IPS-20b (cell line): Measurements from ENCODE around the gene RAI14.
A peak's percentile ranks its signal among the peaks of the same experiment; 100 is the strongest.

ENCODE experiments used
- H3K27ac ChIP-seq: one replicate; pipeline ENCODE4 v1.5.1; 2013; ENCODE audit warnings: low read length
- H3K27me3 ChIP-seq: 2 replicates; pipeline ENCODE4 v1.6.1; 2013; ENCODE audit warnings: mild to moderate bottlenecking, low read length, inconsistent platforms; ENCODE audit not compliant: insufficient read depth
- H3K36me3 ChIP-seq: 2 replicates; pipeline ENCODE4 v1.6.1; 2013; ENCODE audit warnings: low read depth, mild to moderate bottlenecking, inconsistent platforms, low read length, moderate library complexity; ENCODE audit not compliant: insufficient read depth
- H3K4me1 ChIP-seq: 2 replicates; pipeline ENCODE4 v1.6.1; 2013; ENCODE audit warnings: mild to moderate bottlenecking, control low read depth, inconsistent platforms, low read length, moderate library complexity; ENCODE audit not compliant: insufficient read depth
- H3K4me3 ChIP-seq: 2 replicates; pipeline ENCODE4 v1.5.1; 2013; ENCODE audit warnings: mild to moderate bottlenecking, low read length, inconsistent platforms
- H3K9ac ChIP-seq: 2 replicates; pipeline ENCODE4 v1.6.1; 2013; ENCODE audit warnings: low read depth, mild to moderate bottlenecking, inconsistent platforms, low read length, moderate library complexity
- H3K9me3 ChIP-seq: 2 replicates; pipeline ENCODE4 v1.6.1; 2013; ENCODE audit warnings: mild to moderate bottlenecking, low read depth, low read length, inconsistent platforms; ENCODE audit not compliant: insufficient read depth

The RAI14 gene

GRCh38 chr5:34648840-34649158 is 7.3 kb upstream of the RAI14 start:
- H3K36me3 ChIP-seq, result no peaks in the 10 kb centered on the region
- no peak overlapping the region for H3K9ac ChIP-seq
- H3K27me3 ChIP-seq, result no peaks in the 10 kb centered on the region
- no peak overlapping the region for H3K27ac ChIP-seq
- H3K4me3 ChIP-seq, result no peak overlapping the region
- no peaks in the 10 kb centered on the region; the same call in 1 of the 2 replicates for H3K4me1 ChIP-seq
- peaks cover 14% of the 10 kb centered on the region for H3K9me3 ChIP-seq

GRCh38 chr5:34651791-34652190 is 4.3 kb upstream of the RAI14 start:
- Histone ChIP-seq H3K27me3 (no peaks in the 10 kb centered on the region), H3K27ac (no peak overlapping the region), H3K9me3 (peaks cover 4% of the 10 kb centered on the region), H3K4me1 (peaks cover 13% of the 10 kb centered on the region; the same call in 1 of the 2 replicates), H3K36me3 (no peaks in the 10 kb centered on the region), H3K9ac (no peak overlapping the region), H3K4me3 (no peak overlapping the region)

GRCh38 chr5:34652466-34652865 is 3.7 kb upstream of the RAI14 start:
- H3K9ac ChIP-seq, result no peak overlapping the region

GRCh38 chr5:34652914-34653313 is 3.2 kb upstream of the RAI14 start:
- Histone ChIP-seq H3K36me3 (no peaks in the 10 kb centered on the region), H3K9me3 (no peaks in the 10 kb centered on the region; the same call in 1 of the 2 replicates), H3K27ac (no peak overlapping the region), H3K4me3 (no peak overlapping the region), H3K4me1 (peaks cover 13% of the 10 kb centered on the region; the same call in 1 of the 2 replicates), H3K27me3 (no peaks in the 10 kb centered on the region), H3K9ac (no peak overlapping the region)

More at GRCh38 chr5:34652466-34652865, 3.7 kb upstream of the RAI14 start:
- no peak overlapping the region for H3K4me3 ChIP-seq
- no peak overlapping the region for H3K27ac ChIP-seq
- H3K9me3 ChIP-seq, result no peaks in the 10 kb centered on the region; the same call in 1 of the 2 replicates
- H3K36me3 ChIP-seq, result no peaks in the 10 kb centered on the region
- peaks cover 13% of the 10 kb centered on the region; the same call in 1 of the 2 replicates for H3K4me1 ChIP-seq
- no peaks in the 10 kb centered on the region for H3K27me3 ChIP-seq

- H3K9me3 ChIP-seq, result no peaks in the 10 kb centered on the region; the same call in 1 of the 2 replicates
- H3K9ac ChIP-seq, result no peak overlapping the region
- H3K27ac ChIP-seq, result no peak overlapping the region
- H3K27me3 ChIP-seq, result no peaks in the 10 kb centered on the region
- H3K4me3 ChIP-seq, result no peak overlapping the region
- H3K4me1 ChIP-seq, result peaks cover 13% of the 10 kb centered on the region; the same call in 1 of the 2 replicates
- no peaks in the 10 kb centered on the region for H3K36me3 ChIP-seq
Measured at GRCh38 chr5:34653708-34654107, 2.4 kb upstream of the RAI14 start.

- no peaks in the 10 kb centered on the region for H3K27me3 ChIP-seq
- no peaks in the 10 kb centered on the region for H3K9me3 ChIP-seq
- peak overlapping the region; percentile 84 for H3K4me3 ChIP-seq
- H3K9ac ChIP-seq, result peak overlapping the region; percentile 80
- peaks cover 13% of the 10 kb centered on the region; the same call in 1 of the 2 replicates for H3K4me1 ChIP-seq
- no peak overlapping the region for H3K27ac ChIP-seq
- peaks cover 3% of the 10 kb centered on the region; the same call in 1 of the 2 replicates for H3K36me3 ChIP-seq
Measured at GRCh38 chr5:34655354-34655991, 655 bp upstream of the RAI14 start.

- peak overlapping the region; percentile 78; the same call in 1 of the 2 replicates for H3K9ac ChIP-seq
- H3K36me3 ChIP-seq, result peaks cover 16% of the 10 kb centered on the region
- no peaks in the 10 kb centered on the region for H3K27me3 ChIP-seq
- H3K4me3 ChIP-seq, result peak overlapping the region; percentile 84
- peaks cover 18% of the 10 kb centered on the region; the same call in 1 of the 2 replicates for H3K4me1 ChIP-seq
- H3K9me3 ChIP-seq, result no peaks in the 10 kb centered on the region
- H3K27ac ChIP-seq, result peak overlapping the region; percentile 19
Measured at GRCh38 chr5:34656700-34657273, 659 bp downstream of the RAI14 start.

GRCh38 chr5:34657274-34657921 is 1.3 kb downstream of the RAI14 start:
- Histone ChIP-seq H3K27ac (no peak overlapping the region), H3K27me3 (no peaks in the 10 kb centered on the region), H3K9ac (peak overlapping the region; percentile 78; the same call in 1 of the 2 replicates), H3K4me3 (peak overlapping the region; percentile 84), H3K36me3 (peaks cover 22% of the 10 kb centered on the region), H3K9me3 (no peaks in the 10 kb centered on the region), H3K4me1 (peaks cover 18% of the 10 kb centered on the region; the same call in 1 of the 2 replicates)

- H3K4me3 ChIP-seq, result peak overlapping the region; percentile 84
Measured at GRCh38 chr5:34657988-34658387, 1.9 kb downstream of the RAI14 start.

GRCh38 chr5:34659168-34659567 is 3.0 kb downstream of the RAI14 start:
- Histone ChIP-seq H3K27ac (no peak overlapping the region), H3K4me3 (no peak overlapping the region), H3K36me3 (peaks cover 32% of the 10 kb centered on the region), H3K4me1 (peaks cover 14% of the 10 kb centered on the region; the same call in 1 of the 2 replicates), H3K9me3 (no peaks in the 10 kb centered on the region), H3K9ac (no peak overlapping the region), H3K27me3 (no peaks in the 10 kb centered on the region)

More at GRCh38 chr5:34657988-34658387, 1.9 kb downstream of the RAI14 start:
- Histone ChIP-seq H3K4me1 (peaks cover 18% of the 10 kb centered on the region; the same call in 1 of the 2 replicates), H3K27ac (no peak overlapping the region), H3K27me3 (no peaks in the 10 kb centered on the region), H3K9me3 (no peaks in the 10 kb centered on the region), H3K36me3 (peaks cover 25% of the 10 kb centered on the region), H3K9ac (peak overlapping the region; percentile 78; the same call in 1 of the 2 replicates)

- Histone ChIP-seq H3K27ac (no peak overlapping the region), H3K27me3 (no peaks in the 10 kb centered on the region), H3K9me3 (no peaks in the 10 kb centered on the region), H3K4me3 (no peak overlapping the region), H3K36me3 (peaks cover 32% of the 10 kb centered on the region), H3K4me1 (peaks cover 5% of the 10 kb centered on the region; the same call in 1 of the 2 replicates), H3K9ac (no peak overlapping the region)
Measured at GRCh38 chr5:34660444-34660843, 4.3 kb downstream of the RAI14 start.
